Measurements from ENCODE around the gene SLC16A7.

DNA sequence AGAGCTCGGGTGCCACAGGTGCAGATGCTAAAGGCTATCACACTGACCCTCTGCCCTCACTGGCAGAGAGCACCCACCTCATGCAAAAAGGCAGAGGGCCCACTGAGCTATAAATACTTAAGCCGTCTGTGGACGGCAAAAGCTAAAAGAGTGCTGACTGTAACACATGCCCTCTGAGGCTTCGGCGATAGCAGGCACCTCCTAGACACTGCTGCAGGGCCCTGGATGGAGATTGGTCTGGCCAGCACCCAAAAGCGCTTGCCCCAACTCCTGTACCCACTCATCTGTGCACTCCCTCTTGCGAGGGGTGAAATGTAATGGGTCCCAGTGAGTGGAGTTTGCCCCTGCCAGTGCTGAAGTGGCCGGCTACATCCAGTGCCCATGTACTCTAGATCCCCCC is 148.7 kb downstream of the SLC16A7 start:
- TF ChIP-seq FOXK2 (IDR thresholded peaks at IDR 0.05) (no peak), CTBP1 (IDR thresholded peaks at IDR 0.05; ENCODE audit: borderline replicate concordance) (no peak), FOXM1 (IDR thresholded peaks at IDR 0.05; ENCODE audit: borderline replicate concordance) (no peak), NFRKB (IDR thresholded peaks at IDR 0.05) (no peak), SP1 (IDR thresholded peaks at IDR 0.05) (no peak), PKNOX1 (IDR thresholded peaks at IDR 0.05) (no peak), SUZ12 (IDR thresholded peaks at IDR 0.05) (no peak), L3MBTL2 (conservative IDR thresholded peaks at IDR 0.05) (no peak), BHLHE40 (IDR thresholded peaks at IDR 0.05; ENCODE audit: borderline replicate concordance) (no peak), ARNT (IDR thresholded peaks at IDR 0.05) (no peak), ELF4 (IDR thresholded peaks at IDR 0.05) (no peak)

All from HEK293T (cell line).